Stomach (tissue), 9 donors: ENCODE data around the gene NUP214. TPM values are rescaled to one million over a fixed set of nuclear protein-coding genes. Genes with fewer than 3 reads are reported as not detected.

ENCODE experiments used
- DNase-seq, 2 donors: peaks; one replicate each; pipeline versions ENCODE4 v3.0.0 to v3.0.0-alpha.2; 2013 to 2019
- H3K27ac ChIP-seq, 5 donors: fragments of 200-600 bp in 4 of 5; sonication (generic) in 4 of 5; one replicate each; pipeline ENCODE4 v1.5.1; 2013 to 2019; ENCODE audit warnings: mild to moderate bottlenecking in 1 of 5, moderate library complexity in 1 of 5
- H3K27me3 ChIP-seq, 3 donors: fragments of 200-600 bp; sonication (generic); one replicate each; pipeline ENCODE4 v1.5.1; 2017 to 2019; ENCODE audit warnings: mixed run types in 1 of 3
- H3K36me3 ChIP-seq, 4 donors: fragments of 200-600 bp; sonication (generic); 1 replicate in 3 of 4; 2 replicates in 1 of 4; pipeline ENCODE4 v1.5.1; 2016 to 2019
- H3K4me1 ChIP-seq, 4 donors: fragments of 200-600 bp; sonication (generic); one replicate each; pipeline ENCODE4 v1.5.1; 2016 to 2019
- H3K4me3 ChIP-seq, 4 donors: fragments of 200-600 bp; sonication (generic) in 3 of 4; one replicate each; pipeline ENCODE4 v1.5.1; 2016 to 2019; ENCODE audit warnings: mild to moderate bottlenecking in 1 of 4
- H3K9me3 ChIP-seq, 4 donors: fragments of 200-600 bp; sonication (generic); one replicate each; pipeline ENCODE4 v1.5.1; 2016 to 2019
- CTCF ChIP-seq, 7 experiments: fragments of 450-650 bp in 4 of 7; fragments of 200-600 bp in 3 of 7; sonication (generic) in 3 of 7; IDR thresholded peaks; one replicate each; pipeline ENCODE4 v1.5.1; 2016 to 2019; ENCODE audit warnings: antibody characterized with exemption in 7 of 7, control low read depth in 2 of 7, mild to moderate bottlenecking in 1 of 7
- EP300 ChIP-seq: sonication (generic); formaldehyde crosslinking; IDR thresholded peaks from one replicate; pipeline ENCODE4 v1.6.1; 2017; ENCODE audit warnings: antibody characterized with exemption
- POLR2A ChIP-seq, 4 donors: fragments of 450-650 bp; IDR thresholded peaks; one replicate each; pipeline ENCODE4 v1.6.1; 2016; ENCODE audit warnings: antibody characterized with exemption in 4 of 4, control low read depth in 2 of 4, mild to moderate bottlenecking in 1 of 4, moderate library complexity in 1 of 4
- POLR2AphosphoS5 ChIP-seq, 3 donors: sonication (generic); formaldehyde crosslinking; IDR thresholded peaks; one replicate each; pipeline ENCODE4 v1.6.1; 2016; ENCODE audit warnings: antibody characterized with exemption in 3 of 3
- WGBS, 5 donors: extraction: QIAGEN DNeasy Blood & Tissue Kit in 3 of 5; methylation state at CpG; one replicate each; pipeline versions ENCODE4 v1.1.5 to v1.1.7; 2013 to 2018; 5-methylcytosine and 5-hydroxymethylcytosine counted together
- intact Hi-C: fragments of 100-400 bp; cut with DNase I; formaldehyde crosslinking; loops from one replicate; pipeline ENCODE4 v1.15.1; 2023; ENCODE audit warnings: low total_unique reads
- polyA plus RNA-seq, 3 donors: library from polyadenylated mRNA; stranded (reverse); fragments of 200-250 nt; gene quantifications; one replicate each; pipeline ENCODE4 v1.2.3, GENCODE V29; 2013
- total RNA-seq, 5 donors: library from RNA; depleted of rRNA; stranded (reverse); fragments of >200 nt; gene quantifications; one replicate each; pipeline versions ENCODE4 v1.1.0 to v1.2.3, GENCODE V29; 2014 to 2016
- donor health status: healthy with polysubstance abuse.
- donor health status: Bipolar disorder and iron deficiency.
- donor health status: healthy.

NUP214 gene
- total and polyA plus RNA-seq, 8 donors = 21.7 to 111 (median 35.0) TPM

DNA sequence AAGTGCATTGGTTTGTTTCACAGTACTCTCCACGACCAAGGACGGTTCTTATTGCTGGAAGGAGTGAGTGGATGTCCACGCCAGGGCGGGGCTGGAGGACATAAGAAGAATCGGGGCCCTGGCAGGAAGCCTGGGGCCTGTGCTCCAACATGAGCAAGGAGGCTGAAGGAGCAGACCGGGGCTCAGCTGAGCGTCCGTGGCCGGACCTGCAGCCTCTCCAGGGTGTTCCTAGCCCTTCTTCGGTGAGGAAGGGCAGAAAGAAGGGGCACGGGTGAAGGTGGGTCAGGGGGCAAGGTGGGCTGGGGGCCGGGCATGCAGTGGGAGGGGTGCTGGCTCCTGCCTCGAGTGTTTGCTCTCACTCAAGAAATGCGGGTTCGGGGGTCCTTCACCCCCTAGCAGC is 132.8 kb downstream of the NUP214 start:
- Histone ChIP-seq H3K27me3 (peaks cover 0 to 15% (median 0%) of the 10 kb centered on the region in 3 donors), H3K27ac (peak overlapping the region in 1 of 5 donors; percentile 14), H3K4me1 (peaks cover 4 to 47% (median 7%) of the 10 kb centered on the region in 4 donors), H3K4me3 (no peak overlapping the region), H3K36me3 (peaks cover 13 to 30% (median 20%) of the 10 kb centered on the region in 4 donors), H3K9me3 (no peaks in the 10 kb centered on the region)
- DNase-seq = no peak
- intact Hi-C loops = no loop called here
- no peak for TF ChIP-seq CTCF (IDR thresholded peaks at IDR 0.05)
- no peak for TF ChIP-seq POLR2A (IDR thresholded peaks at IDR 0.05)
- no peak for TF ChIP-seq EP300
- 64 to 78% (median 73%) methylated on average over 15 of the region's 15 CpGs for WGBS, 5 donors

DNA sequence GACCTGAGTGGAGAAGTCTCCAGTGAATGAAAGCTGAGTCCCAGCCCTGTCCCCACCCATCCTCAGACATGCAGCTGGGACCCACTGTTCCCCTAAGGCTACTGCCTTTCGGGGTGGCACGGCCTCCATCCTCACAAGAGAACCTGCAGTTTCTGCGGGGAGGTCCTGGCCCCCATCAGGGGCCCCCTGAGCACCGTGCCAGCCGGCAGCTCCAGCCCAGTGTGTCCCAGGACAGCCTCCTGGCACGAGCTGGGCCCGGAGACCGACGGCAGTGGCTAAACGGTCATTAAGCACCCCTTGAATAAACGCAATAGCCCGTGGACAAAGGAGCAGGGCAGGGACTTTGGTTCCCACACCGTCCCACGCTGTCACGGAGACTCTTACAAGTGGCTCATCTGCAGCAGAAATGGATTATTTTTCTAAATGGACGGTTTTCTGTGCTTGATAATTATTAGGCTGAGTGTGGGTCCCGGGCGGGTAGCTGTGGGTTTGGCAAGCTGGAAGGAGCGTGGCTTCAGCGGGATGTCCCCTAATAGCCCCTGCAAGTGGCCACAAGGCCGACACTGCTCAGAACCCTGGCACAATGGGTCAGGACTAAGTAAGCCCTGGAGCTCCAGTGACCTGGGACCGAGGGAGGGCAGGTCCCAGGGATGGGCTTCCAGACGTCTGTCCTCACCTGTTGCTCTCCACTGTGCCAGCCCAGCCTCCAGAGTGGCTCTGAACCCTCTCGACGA is 133.5 kb downstream of the NUP214 start:
- WGBS, 5 donors = 71 to 80% (median 78%) methylated on average over 23 to 25 of the region's 25 CpGs
- TF ChIP-seq CTCF (IDR thresholded peaks at IDR 0.05) = no peak

DNA sequence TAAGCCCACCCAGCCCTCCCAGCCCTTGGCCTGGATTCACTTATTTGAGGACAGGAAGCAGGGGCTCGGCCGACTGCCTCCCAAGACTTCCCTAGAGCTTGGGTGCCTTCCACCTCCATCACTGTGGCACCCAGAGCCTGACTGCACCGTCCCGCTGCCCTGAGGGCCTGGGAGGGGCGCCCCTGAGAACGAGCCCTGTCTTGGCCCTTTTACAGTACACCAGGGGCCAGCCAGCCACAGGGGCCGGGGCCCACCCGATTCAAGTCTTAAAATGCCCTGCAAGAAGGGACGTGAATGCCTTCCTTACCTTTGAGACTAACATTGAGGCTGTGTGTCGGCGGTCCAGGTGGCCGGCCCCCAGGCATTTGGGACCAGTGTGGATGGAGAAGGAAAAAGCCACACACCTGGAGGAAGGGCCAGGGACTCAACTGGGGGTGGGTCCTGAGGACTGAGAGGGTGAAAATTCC is 134.1 kb downstream of the NUP214 start:
- intact Hi-C loops = no loop called here
- Histone ChIP-seq H3K4me3 (no peak overlapping the region), H3K27ac (no peak overlapping the region), H3K9me3 (no peaks in the 10 kb centered on the region), H3K36me3 (peaks cover 13 to 30% (median 20%) of the 10 kb centered on the region in 4 donors), H3K4me1 (peaks cover 4 to 52% (median 7%) of the 10 kb centered on the region in 4 donors), H3K27me3 (peaks cover 0 to 15% (median 0%) of the 10 kb centered on the region in 3 donors)
- no peak for DNase-seq
- TF ChIP-seq POLR2AphosphoS5 (IDR thresholded peaks at IDR 0.05) = no peak
- no peak for TF ChIP-seq EP300
- TF ChIP-seq CTCF (IDR thresholded peaks at IDR 0.05) = no peak
- no peak for TF ChIP-seq POLR2A (IDR thresholded peaks at IDR 0.05)
- 80 to 92% (median 90%) methylated on average over 12 of the region's 12 CpGs for WGBS, 5 donors

More for the DNA sequence above, 133.5 kb downstream of the NUP214 start:
- no peaks in the 10 kb centered on the region for H3K9me3 ChIP-seq
- peaks cover 4 to 52% (median 7%) of the 10 kb centered on the region in 4 donors for H3K4me1 ChIP-seq
- DNase-seq = no peak
- intact Hi-C loops = no loop called here
- H3K27ac ChIP-seq = no peak overlapping the region
- peaks cover 0 to 15% (median 0%) of the 10 kb centered on the region in 3 donors for H3K27me3 ChIP-seq
- H3K36me3 ChIP-seq = peaks cover 13 to 30% (median 20%) of the 10 kb centered on the region in 4 donors
- H3K4me3 ChIP-seq = no peak overlapping the region

GRCh38 chr9:131259916-131260597 is 134.7 kb downstream of the NUP214 start:
- TF ChIP-seq POLR2AphosphoS5 (IDR thresholded peaks at IDR 0.05) = no peak
- no peak for TF ChIP-seq POLR2A (IDR thresholded peaks at IDR 0.05)
- no peak for TF ChIP-seq EP300
- TF ChIP-seq CTCF (IDR thresholded peaks at IDR 0.05) = no peak
- H3K4me1 ChIP-seq = peaks cover 4 to 46% (median 7%) of the 10 kb centered on the region in 4 donors
- H3K4me3 ChIP-seq = no peak overlapping the region
- 75 to 88% (median 81%) methylated on average over 20 of the region's 20 CpGs for WGBS, 5 donors
- peaks cover 0 to 15% (median 0%) of the 10 kb centered on the region in 3 donors for H3K27me3 ChIP-seq
- DNase-seq = no peak
- no peak overlapping the region for H3K27ac ChIP-seq
- intact Hi-C loops = no loop called here
- H3K36me3 ChIP-seq = peaks cover 13 to 30% (median 20%) of the 10 kb centered on the region in 4 donors
- no peaks in the 10 kb centered on the region for H3K9me3 ChIP-seq
